ENCODE results near the gene RPS6KA1. TPM values are rescaled to one million over a fixed set of nuclear protein-coding genes. Genes with fewer than 3 reads are reported as not detected.

The RPS6KA1 gene
- total and polyA plus RNA-seq, 3 donors from 2014 or later = 14.9 to 24.2 (median 15.6) TPM

- peaks cover 13% of the 10 kb centered on the region for H3K4me1 ChIP-seq
- H3K36me3 ChIP-seq (ENCODE audit: low read depth, missing control alignments) = no peaks in the 10 kb centered on the region
- H3K27ac ChIP-seq = no peak overlapping the region
- no peaks in the 10 kb centered on the region for H3K9me3 ChIP-seq
- H3K27me3 ChIP-seq = no peaks in the 10 kb centered on the region
- 83 to 100% methylated on average over 2 to 8 of the region's 8 CpGs for WGBS, 2 donors
- no peak for DNase-seq
- no peak overlapping the region for H3K4me3 ChIP-seq
- intact Hi-C loops (cut with DNase I; ENCODE audit: low total_unique reads) = no loop called here
- TF ChIP-seq CTCF (IDR thresholded peaks at IDR 0.05) (no peak), POLR2A (IDR thresholded peaks at IDR 0.05) (no peak)
Observed at GRCh38 chr1:26546375-26546774, 16.8 kb downstream of the RPS6KA1 start.

DNA sequence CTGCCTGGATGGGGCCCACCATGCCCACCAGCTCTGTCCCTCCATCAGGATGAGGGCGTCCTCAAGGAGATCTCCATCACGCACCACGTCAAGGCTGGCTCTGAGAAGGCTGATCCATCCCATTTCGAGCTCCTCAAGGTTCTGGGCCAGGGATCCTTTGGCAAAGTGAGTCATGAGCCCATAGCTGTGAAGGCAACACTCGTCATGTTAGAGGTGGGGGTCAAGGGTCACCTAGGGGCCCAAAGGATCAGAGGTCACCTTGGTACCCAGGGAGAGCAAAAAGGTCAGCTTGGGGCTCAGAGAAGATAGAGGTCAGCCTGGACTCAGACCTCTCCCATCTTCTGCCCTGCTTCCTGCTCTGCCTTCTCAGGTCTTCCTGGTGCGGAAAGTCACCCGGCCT lies 17.3 kb downstream of the RPS6KA1 start:
- no peak for DNase-seq
- no peak for TF ChIP-seq CTCF (IDR thresholded peaks at IDR 0.05)
- TF ChIP-seq POLR2A (IDR thresholded peaks at IDR 0.05) = no peak
- intact Hi-C loops (cut with DNase I; ENCODE audit: low total_unique reads) = no loop called here
- 96 to 100% methylated on average over 1 to 7 of the region's 7 CpGs for WGBS, 2 donors
- no peaks in the 10 kb centered on the region for H3K9me3 ChIP-seq
- no peak overlapping the region for H3K4me3 ChIP-seq
- peaks cover 9% of the 10 kb centered on the region for H3K4me1 ChIP-seq
- H3K27me3 ChIP-seq = no peaks in the 10 kb centered on the region
- no peak overlapping the region for H3K27ac ChIP-seq
- H3K36me3 ChIP-seq (ENCODE audit: low read depth, missing control alignments) = no peaks in the 10 kb centered on the region

DNA sequence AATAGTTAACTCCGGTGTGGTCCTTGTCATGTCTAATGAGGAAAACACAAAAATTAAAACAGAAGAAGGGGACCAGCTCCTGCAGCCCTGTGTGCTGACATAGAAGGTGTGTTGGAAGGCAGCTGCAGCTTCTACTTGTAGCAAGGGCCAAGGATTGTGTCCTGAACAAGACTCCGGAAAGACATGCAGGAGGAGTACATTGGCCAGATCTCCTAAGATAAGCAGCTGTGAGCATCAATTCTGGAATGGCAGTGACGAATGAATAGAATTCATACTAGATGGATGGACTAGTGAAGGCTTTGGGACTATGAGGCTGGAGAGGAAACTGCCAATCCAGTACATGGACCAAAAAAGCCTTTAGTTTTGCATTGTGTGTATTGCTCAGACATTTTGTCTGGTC lies 19.3 kb downstream of the RPS6KA1 start:
- H3K27ac ChIP-seq = no peak overlapping the region
- no peaks in the 10 kb centered on the region for H3K9me3 ChIP-seq
- no peaks in the 10 kb centered on the region for H3K4me1 ChIP-seq
- no peak for DNase-seq
- TF ChIP-seq CTCF (IDR thresholded peaks at IDR 0.05) = no peak
- no peak for TF ChIP-seq POLR2A (IDR thresholded peaks at IDR 0.05)
- H3K4me3 ChIP-seq = no peak overlapping the region
- no peaks in the 10 kb centered on the region for H3K36me3 ChIP-seq (ENCODE audit: low read depth, missing control alignments)
- intact Hi-C loops (cut with DNase I; ENCODE audit: low total_unique reads) = no loop called here
- WGBS, 2 donors = 83 to 92% methylated on average over 3 of the region's 3 CpGs
- no peaks in the 10 kb centered on the region for H3K27me3 ChIP-seq

DNA sequence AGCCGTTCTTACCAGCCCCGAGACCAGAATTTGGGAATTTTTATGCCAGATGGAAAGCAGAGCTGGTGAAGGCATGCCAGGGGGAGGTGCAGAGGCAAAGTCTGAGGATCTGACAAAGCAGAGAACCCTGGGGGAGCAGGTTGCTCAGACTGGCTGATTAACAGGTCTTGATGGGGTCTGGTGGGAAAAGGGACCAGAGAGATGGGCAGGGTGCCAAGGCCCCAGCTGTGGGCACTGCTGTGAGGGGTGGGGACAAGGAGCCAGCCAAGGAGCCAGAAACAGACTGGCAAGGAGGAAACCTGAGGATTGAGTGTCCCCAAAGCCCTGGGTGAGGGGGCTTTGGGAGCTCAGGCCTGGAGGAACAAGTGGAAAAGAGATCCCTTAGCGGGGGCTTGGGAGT lies 21.4 kb downstream of the RPS6KA1 start:
- peaks cover 8% of the 10 kb centered on the region for H3K4me1 ChIP-seq
- no peak for TF ChIP-seq CTCF (IDR thresholded peaks at IDR 0.05)
- TF ChIP-seq POLR2A (IDR thresholded peaks at IDR 0.05) = no peak
- no peak overlapping the region for H3K4me3 ChIP-seq
- no peaks in the 10 kb centered on the region for H3K36me3 ChIP-seq (ENCODE audit: low read depth, missing control alignments)
- DNase-seq = no peak
- H3K27me3 ChIP-seq = no peaks in the 10 kb centered on the region
- no peaks in the 10 kb centered on the region for H3K9me3 ChIP-seq
- no peak overlapping the region for H3K27ac ChIP-seq
- 91 to 97% methylated on average over 3 of the region's 3 CpGs for WGBS, 2 donors
- intact Hi-C loops (cut with DNase I; ENCODE audit: low total_unique reads) = no loop called here

DNA sequence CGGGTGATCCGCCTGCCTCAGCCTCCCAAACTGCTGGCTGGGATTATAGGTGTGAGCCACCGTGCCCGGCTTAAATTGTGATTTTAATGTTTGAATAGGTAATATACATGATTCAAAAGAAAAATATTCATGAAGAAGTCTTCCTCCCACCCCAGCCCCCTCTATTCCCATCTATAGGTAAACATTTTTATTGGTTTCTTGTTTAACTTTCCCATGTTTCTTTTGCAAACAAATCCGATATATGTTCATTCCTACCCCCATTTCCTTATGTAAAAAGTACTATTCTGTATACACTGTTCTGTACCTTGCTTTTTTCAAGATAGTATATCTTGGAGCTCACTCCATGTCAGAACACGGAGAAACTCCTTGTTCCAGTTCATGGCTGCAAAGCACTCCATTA lies 23.2 kb downstream of the RPS6KA1 start:
- TF ChIP-seq CTCF (IDR thresholded peaks at IDR 0.05) = no peak
- TF ChIP-seq POLR2A (IDR thresholded peaks at IDR 0.05) = no peak
- Histone ChIP-seq H3K9me3 (no peaks in the 10 kb centered on the region), H3K27ac (no peak overlapping the region), H3K36me3 (ENCODE audit: low read depth, missing control alignments) (no peaks in the 10 kb centered on the region), H3K4me1 (peaks cover 20% of the 10 kb centered on the region), H3K27me3 (no peaks in the 10 kb centered on the region), H3K4me3 (no peak overlapping the region)
- no peak for DNase-seq
- intact Hi-C loops (cut with DNase I; ENCODE audit: low total_unique reads) = no loop called here
- 92 to 93% methylated on average over 6 of the region's 6 CpGs for WGBS, 2 donors

Data from testis (tissue), 3 donors.